Liver (tissue), 9 donors: Measurements from ENCODE around the gene ZNF829. TPM values are rescaled to one million over a fixed set of nuclear protein-coding genes. Genes with fewer than 3 reads are reported as not detected.
A peak's percentile ranks its signal among the peaks of the same experiment; 100 is the strongest.

Experiments
- DNase-seq: peaks from one replicate; pipeline ENCODE4 v3.0.0-alpha.2; 2017; ENCODE audit warnings: low spot score
- H3K27ac ChIP-seq, 2 donors: one replicate each; pipeline ENCODE4 v1.7.0; 2013; ENCODE audit warnings: inconsistent platforms in 2 of 2, low read length in 2 of 2, control low read depth in 1 of 2, low read depth in 1 of 2, mild to moderate bottlenecking in 1 of 2
- H3K27me3 ChIP-seq, 4 donors: one replicate each; pipeline versions ENCODE4 v1.6.1 to v1.7.0; 2013; ENCODE audit warnings: low read length in 3 of 4, inconsistent platforms in 1 of 4, mild to moderate bottlenecking in 1 of 4, moderate library complexity in 1 of 4; ENCODE audit not compliant: control insufficient read depth in 4 of 4, insufficient read depth in 4 of 4
- H3K36me3 ChIP-seq, 4 donors: one replicate each; pipeline versions ENCODE4 v1.6.1 to v1.7.0; 2013; ENCODE audit warnings: low read length in 3 of 4, mild to moderate bottlenecking in 3 of 4, low read depth in 1 of 4, moderate library complexity in 1 of 4; ENCODE audit not compliant: control insufficient read depth in 4 of 4, insufficient read depth in 3 of 4
- H3K4me1 ChIP-seq, 4 donors: one replicate each; pipeline versions ENCODE4 v1.6.1 to v1.7.0; 2013; ENCODE audit warnings: low read length in 3 of 4, mild to moderate bottlenecking in 3 of 4, moderate library complexity in 1 of 4; ENCODE audit not compliant: control insufficient read depth in 4 of 4, insufficient read depth in 4 of 4
- H3K4me3 ChIP-seq, 3 donors: one replicate each; pipeline versions ENCODE4 v1.6.1 to v1.7.0; 2013; ENCODE audit warnings: low read length in 3 of 3, control low read depth in 1 of 3, low read depth in 1 of 3, mild to moderate bottlenecking in 1 of 3
- H3K9ac ChIP-seq, 2 donors: one replicate each; pipeline ENCODE4 v1.7.0; 2013; ENCODE audit warnings: low read length in 2 of 2, mild to moderate bottlenecking in 2 of 2, moderate library complexity in 2 of 2, control low read depth in 1 of 2, low read depth in 1 of 2
- H3K9me3 ChIP-seq, 4 donors: one replicate each; pipeline versions ENCODE4 v1.6.1 to v1.7.0; 2013; ENCODE audit warnings: low read length in 3 of 4; ENCODE audit not compliant: control insufficient read depth in 4 of 4
- EGR1 ChIP-seq, 2 donors: IDR thresholded peaks; 2 replicates each; pipeline ENCODE4 v1.6.1; 2016 to 2018; ENCODE audit warnings: antibody characterized with exemption in 2 of 2, low read depth in 2 of 2
- FOXA1 ChIP-seq: IDR thresholded peaks from 2 replicates; pipeline ENCODE4 v1.6.1; 2016; ENCODE audit warnings: antibody characterized with exemption
- FOXA2 ChIP-seq: IDR thresholded peaks from 2 replicates; pipeline ENCODE4 v1.6.1; 2016; ENCODE audit warnings: antibody characterized with exemption
- HNF4A ChIP-seq, 2 donors: conservative IDR thresholded peaks; 2 replicates each; pipeline ENCODE4 v1.6.1; 2016; ENCODE audit warnings: antibody characterized with exemption in 2 of 2, mild to moderate bottlenecking in 2 of 2
- HNF4G ChIP-seq: IDR thresholded peaks from 2 replicates; pipeline ENCODE4 v1.6.1; 2016; ENCODE audit warnings: antibody characterized with exemption
- JUND ChIP-seq, 2 donors: IDR thresholded peaks; 2 replicates each; pipeline ENCODE4 v1.6.1; 2016; ENCODE audit warnings: antibody characterized with exemption in 2 of 2
- MAX ChIP-seq: IDR thresholded peaks from 2 replicates; pipeline ENCODE4 v1.6.1; 2016; ENCODE audit warnings: antibody characterized with exemption
- NR2F2 ChIP-seq: IDR thresholded peaks from 2 replicates; pipeline ENCODE4 v1.6.1; 2016; ENCODE audit warnings: antibody characterized with exemption
- REST ChIP-seq: IDR thresholded peaks from 2 replicates; pipeline ENCODE4 v1.6.1; 2016; ENCODE audit warnings: antibody characterized with exemption, mild to moderate bottlenecking
- SP1 ChIP-seq: IDR thresholded peaks from 2 replicates; pipeline ENCODE4 v1.6.1; 2018; ENCODE audit warnings: antibody characterized with exemption, mild to moderate bottlenecking
- TAF1 ChIP-seq: conservative IDR thresholded peaks from 2 replicates; pipeline ENCODE4 v1.6.1; 2016; ENCODE audit warnings: antibody characterized with exemption, mild to moderate bottlenecking
- YY1 ChIP-seq: IDR thresholded peaks from 2 replicates; pipeline ENCODE4 v1.6.1; 2016; ENCODE audit warnings: antibody characterized with exemption, mild to moderate bottlenecking
- WGBS: extraction: QIAGEN DNeasy Blood & Tissue Kit; methylation state at CpG from one replicate; pipeline ENCODE4 v1.1.7; 2013; 5-methylcytosine and 5-hydroxymethylcytosine counted together
- polyA plus RNA-seq, 2 donors: library from polyadenylated mRNA; stranded (reverse) in 1 of 2; unstranded in 1 of 2; fragments of 200-250 nt in 1 of 2; fragments of >200 nt in 1 of 2; fragmentation: Nextera tagmentation in 1 of 2; extraction: Ambion mirVana in 1 of 2; gene quantifications; one replicate each; pipeline versions ENCODE4 v1.2.1 to v1.2.3, GENCODE V29; 2013 to 2015
- total RNA-seq, 2 donors: library from RNA; depleted of rRNA; stranded (reverse); fragments of >200 nt; gene quantifications; one replicate each; pipeline ENCODE4 v1.2.3, GENCODE V29; 2014
- TF ChIP-seq, protein P1 (sequence below): IDR thresholded peaks from 2 replicates; pipeline ENCODE4 v1.6.1; 2016; ENCODE audit warnings: antibody characterized with exemption
- donor health status: healthy.
- donor health status: healthy.
- donor health status: healthy.
- donor health status: healthy.
- donor health status: healthy.

ZNF829 gene
- total and polyA plus RNA-seq, 4 donors: 0.32 to 1.3 (median 0.75) TPM

DNA sequence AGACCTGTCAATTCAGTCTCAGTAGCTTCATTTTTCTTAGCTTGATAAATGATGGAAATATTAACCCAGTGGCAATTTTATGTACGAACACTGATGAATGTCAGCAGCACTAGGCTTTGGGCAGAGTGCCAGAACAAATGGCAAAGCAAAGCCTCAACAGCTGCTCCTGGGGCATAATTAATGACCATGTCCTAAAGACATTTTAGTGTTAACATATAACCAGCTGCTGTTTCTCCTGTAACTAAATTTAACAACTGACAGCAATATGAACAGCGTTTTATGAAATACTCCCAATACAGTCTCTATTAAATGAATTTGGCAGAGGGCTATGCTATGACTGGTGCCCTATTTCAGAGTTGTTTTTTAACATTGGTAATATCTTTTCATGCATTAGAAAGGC, 47.2 kb upstream of the ZNF829 start:
- no peaks in the 10 kb centered on the region for H3K27me3 ChIP-seq
- H3K9me3 ChIP-seq: peaks cover 8 to 45% (median 14%) of the 10 kb centered on the region in 4 donors
- no peaks in the 10 kb centered on the region for H3K4me1 ChIP-seq
- no peak overlapping the region for H3K9ac ChIP-seq
- no peaks in the 10 kb centered on the region for H3K36me3 ChIP-seq
- H3K27ac ChIP-seq: no peak overlapping the region
- no peak overlapping the region for H3K4me3 ChIP-seq
- WGBS: 78% methylated on average over 2 of the region's 2 CpGs
- DNase-seq: no peak
- TF ChIP-seq MAX (no peak), NR2F2 (no peak), YY1 (no peak), FOXA2 (no peak)

GRCh38 chr19:36962346-36962745, 46.3 kb upstream of the ZNF829 start:
- Histone ChIP-seq H3K4me1 (no peaks in the 10 kb centered on the region), H3K9ac (no peak overlapping the region), H3K36me3 (no peaks in the 10 kb centered on the region), H3K27ac (no peak overlapping the region), H3K4me3 (peak overlapping the region in 1 of 3 donors; percentile 7), H3K27me3 (no peaks in the 10 kb centered on the region), H3K9me3 (peaks cover 8 to 44% (median 15%) of the 10 kb centered on the region in 4 donors)
- TF ChIP-seq YY1: no peak
- TF ChIP-seq HNF4G: no peak
- TF ChIP-seq FOXA1: no peak
- no peak for TF ChIP-seq JUND (IDR thresholded peaks at IDR 0.05)
- no peak for TF ChIP-seq REST
- no peak for TF ChIP-seq HNF4A (conservative IDR thresholded peaks at IDR 0.05)
- TF ChIP-seq FOXA2: no peak
- TF ChIP-seq, protein P1, sequence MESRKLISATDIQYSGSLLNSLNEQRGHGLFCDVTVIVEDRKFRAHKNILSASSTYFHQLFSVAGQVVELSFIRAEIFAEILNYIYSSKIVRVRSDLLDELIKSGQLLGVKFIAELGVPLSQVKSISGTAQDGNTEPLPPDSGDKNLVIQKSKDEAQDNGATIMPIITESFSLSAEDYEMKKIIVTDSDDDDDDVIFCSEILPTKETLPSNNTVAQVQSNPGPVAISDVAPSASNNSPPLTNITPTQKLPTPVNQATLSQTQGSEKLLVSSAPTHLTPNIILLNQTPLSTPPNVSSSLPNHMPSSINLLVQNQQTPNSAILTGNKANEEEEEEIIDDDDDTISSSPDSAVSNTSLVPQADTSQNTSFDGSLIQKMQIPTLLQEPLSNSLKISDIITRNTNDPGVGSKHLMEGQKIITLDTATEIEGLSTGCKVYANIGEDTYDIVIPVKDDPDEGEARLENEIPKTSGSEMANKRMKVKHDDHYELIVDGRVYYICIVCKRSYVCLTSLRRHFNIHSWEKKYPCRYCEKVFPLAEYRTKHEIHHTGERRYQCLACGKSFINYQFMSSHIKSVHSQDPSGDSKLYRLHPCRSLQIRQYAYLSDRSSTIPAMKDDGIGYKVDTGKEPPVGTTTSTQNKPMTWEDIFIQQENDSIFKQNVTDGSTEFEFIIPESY: no peak
- TF ChIP-seq NR2F2: no peak
- no peak for TF ChIP-seq EGR1 (IDR thresholded peaks at IDR 0.05; ENCODE audit: low read depth in 2 of 2)
- TF ChIP-seq TAF1: no peak
- no peak for DNase-seq
- 88% methylated on average over 6 of the region's 6 CpGs for WGBS

DNA sequence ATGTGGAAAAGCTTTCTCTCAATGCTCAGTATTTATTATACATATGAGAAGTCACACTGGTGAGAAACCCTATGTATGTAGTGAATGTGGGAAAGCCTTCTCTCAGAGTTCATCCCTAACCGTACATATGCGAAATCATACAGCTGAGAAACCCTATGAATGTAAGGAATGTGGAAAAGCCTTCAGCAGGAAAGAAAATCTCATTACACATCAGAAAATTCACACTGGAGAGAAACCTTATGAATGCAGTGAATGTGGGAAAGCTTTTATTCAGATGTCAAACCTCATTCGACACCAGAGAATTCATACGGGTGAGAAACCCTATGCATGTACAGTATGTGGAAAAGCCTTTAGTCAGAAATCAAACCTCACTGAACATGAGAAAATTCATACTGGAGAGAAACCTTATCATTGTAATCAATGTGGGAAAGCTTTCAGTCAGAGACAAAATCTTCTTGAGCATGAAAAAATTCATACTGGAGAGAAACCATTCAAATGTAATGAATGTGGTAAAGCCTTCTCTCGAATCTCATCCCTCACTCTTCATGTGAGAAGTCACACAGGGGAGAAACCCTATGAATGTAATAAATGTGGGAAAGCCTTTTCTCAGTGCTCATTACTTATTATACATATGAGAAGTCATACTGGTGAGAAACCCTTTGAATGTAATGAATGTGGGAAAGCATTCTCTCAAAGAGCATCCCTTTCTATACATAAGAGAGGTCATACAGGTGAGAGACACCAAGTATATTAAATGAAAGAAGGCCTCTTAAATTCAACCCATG, 34.4 kb upstream of the ZNF829 start:
- Histone ChIP-seq H3K36me3 (peaks cover 9 to 31% (median 28%) of the 10 kb centered on the region in 4 donors), H3K4me3 (peak overlapping the region in 2 of 3 donors; percentile 38 to 57)
- TF ChIP-seq HNF4G: no peak
- TF ChIP-seq SP1: no peak
- no peak for TF ChIP-seq REST
- no peak for TF ChIP-seq FOXA1
- TF ChIP-seq YY1: no peak
- TF ChIP-seq FOXA2: no peak
- TF ChIP-seq JUND (IDR thresholded peaks at IDR 0.05): no peak
- TF ChIP-seq HNF4A (conservative IDR thresholded peaks at IDR 0.05): no peak
- TF ChIP-seq MAX: no peak
- TF ChIP-seq, protein P1: no peak

More for the DNA sequence above, 34.4 kb upstream of the ZNF829 start:
- no peaks in the 10 kb centered on the region for H3K27me3 ChIP-seq
- WGBS: 99% methylated on average over 5 of the region's 5 CpGs
- no peaks in the 10 kb centered on the region for H3K4me1 ChIP-seq
- no peak overlapping the region for H3K27ac ChIP-seq
- H3K9ac ChIP-seq: no peak overlapping the region
- peaks cover 33 to 69% (median 43%) of the 10 kb centered on the region in 4 donors for H3K9me3 ChIP-seq
- no peak for DNase-seq
